ENCODE results near the gene EYS. TPM values are rescaled to one million over a fixed set of nuclear protein-coding genes. Genes with fewer than 3 reads are reported as not detected.

Gene EYS
- total RNA-seq, 2 donors from 2014 or later = not detected

GRCh38 chr6:65186826-65187225 lies 520.2 kb downstream of the EYS start:
- DNase-seq (ENCODE audit: low spot score) = no peak
- Histone ChIP-seq H3K4me1 (no peaks in the 10 kb centered on the region), H3K36me3 (no peaks in the 10 kb centered on the region), H3K27ac (no peak overlapping the region), H3K27me3 (no peaks in the 10 kb centered on the region), H3K9me3 (no peaks in the 10 kb centered on the region), H3K4me3 (no peak overlapping the region)
- TF ChIP-seq CTCF (IDR thresholded peaks at IDR 0.05) = no peak

GRCh38 chr6:65182681-65183080 lies 524.3 kb downstream of the EYS start:
- no peak for TF ChIP-seq CTCF (IDR thresholded peaks at IDR 0.05)
- Histone ChIP-seq H3K9me3 (no peaks in the 10 kb centered on the region), H3K36me3 (no peaks in the 10 kb centered on the region), H3K27ac (no peak overlapping the region), H3K4me1 (no peaks in the 10 kb centered on the region), H3K27me3 (no peaks in the 10 kb centered on the region), H3K4me3 (no peak overlapping the region)
- no peak for DNase-seq (ENCODE audit: low spot score)

GRCh38 chr6:65170273-65170672 lies 536.8 kb downstream of the EYS start:
- H3K4me3 ChIP-seq = no peak overlapping the region
- no peaks in the 10 kb centered on the region for H3K9me3 ChIP-seq
- no peak for TF ChIP-seq CTCF (IDR thresholded peaks at IDR 0.05)
- H3K27ac ChIP-seq = no peak overlapping the region
- no peaks in the 10 kb centered on the region for H3K4me1 ChIP-seq
- no peak for DNase-seq (ENCODE audit: low spot score)
- no peaks in the 10 kb centered on the region for H3K27me3 ChIP-seq
- no peaks in the 10 kb centered on the region for H3K36me3 ChIP-seq

GRCh38 chr6:65161661-65162060 lies 545.4 kb downstream of the EYS start:
- Histone ChIP-seq H3K4me3 (no peak overlapping the region), H3K27ac (no peak overlapping the region), H3K9me3 (no peaks in the 10 kb centered on the region), H3K36me3 (no peaks in the 10 kb centered on the region), H3K4me1 (no peaks in the 10 kb centered on the region), H3K27me3 (no peaks in the 10 kb centered on the region)
- TF ChIP-seq CTCF (IDR thresholded peaks at IDR 0.05) = no peak
- no peak for DNase-seq (ENCODE audit: low spot score)

GRCh38 chr6:65157025-65157424 lies 550.0 kb downstream of the EYS start:
- Histone ChIP-seq H3K9me3 (no peaks in the 10 kb centered on the region), H3K4me1 (no peaks in the 10 kb centered on the region), H3K27ac (no peak overlapping the region), H3K4me3 (no peak overlapping the region), H3K36me3 (no peaks in the 10 kb centered on the region), H3K27me3 (no peaks in the 10 kb centered on the region)
- no peak for TF ChIP-seq CTCF (IDR thresholded peaks at IDR 0.05)
- DNase-seq (ENCODE audit: low spot score) = no peak

- Histone ChIP-seq H3K9me3 (no peaks in the 10 kb centered on the region), H3K27ac (no peak overlapping the region), H3K27me3 (no peaks in the 10 kb centered on the region), H3K4me1 (no peaks in the 10 kb centered on the region), H3K36me3 (no peaks in the 10 kb centered on the region), H3K4me3 (no peak overlapping the region)
- DNase-seq (ENCODE audit: low spot score) = no peak
- no peak for TF ChIP-seq CTCF (IDR thresholded peaks at IDR 0.05)
Measured at GRCh38 chr6:65155083-65155482, 551.9 kb downstream of the EYS start.

Data from right atrium auricular region (tissue), 2 donors.